Stimulated activated CD8-positive, alpha-beta memory T cell treated with anti-CD3 and anti-CD28 coated beads, Interleukin-4, amount 100 ng/mL, for 24 hours (primary cell): ENCODE measurements around the gene SWSAP1.

Experiments
- DNase-seq: peaks from one replicate; pipeline ENCODE4 v3.0.0-alpha.2; 2020; ENCODE audit warnings: low read depth

Gene SWSAP1

DNA sequence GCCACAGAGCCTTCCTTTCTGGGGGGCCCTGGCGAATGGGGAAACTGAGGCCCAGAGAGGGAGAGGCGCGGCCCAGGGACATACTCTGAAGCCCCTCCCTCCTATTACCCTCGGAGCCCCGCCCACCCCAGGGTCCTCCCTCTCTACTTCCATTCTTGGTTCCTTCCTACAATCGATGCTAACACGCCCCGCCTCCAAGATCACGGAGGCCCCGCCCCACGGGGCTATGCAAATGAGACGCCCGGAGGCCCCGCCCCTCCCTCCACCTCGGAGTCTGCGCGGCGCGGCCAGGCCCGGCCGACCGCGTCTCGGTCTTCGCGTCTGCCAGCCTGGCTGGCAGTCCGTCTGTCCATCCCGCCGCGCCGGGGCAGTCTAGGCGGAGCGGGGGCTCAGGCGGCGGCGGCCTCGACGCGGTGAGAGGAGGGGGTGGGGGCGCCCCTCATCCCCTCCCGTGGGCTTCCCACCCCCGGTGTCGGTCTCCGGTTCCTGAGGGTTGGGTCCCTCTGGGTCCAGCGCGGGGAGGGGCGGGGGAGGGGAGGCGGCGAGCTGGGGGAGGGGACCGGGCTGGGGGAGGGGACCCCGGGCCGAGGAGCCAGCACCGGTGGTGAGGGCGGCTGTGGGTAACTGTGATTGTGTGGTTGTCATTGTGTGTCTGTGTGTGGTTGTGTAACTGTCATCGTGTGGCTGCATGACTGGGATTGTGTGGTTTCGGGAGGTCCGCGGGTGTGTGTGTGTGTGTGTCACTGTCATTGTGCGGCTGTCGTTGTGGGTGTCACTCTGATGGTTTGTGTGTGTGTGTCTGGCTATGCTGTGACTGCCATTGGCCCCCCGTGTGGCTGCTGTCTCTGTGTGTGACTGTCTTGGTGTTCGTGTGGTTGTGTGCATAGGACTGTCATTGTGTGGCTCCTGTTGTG, 19.0 kb upstream of the SWSAP1 start, which contains the start of gene PLPPR2:
PLPPR2 (plus strand) TSS at position 273 of the 914 bp plus-strand sequence. CDS start 2,242 bp downstream, outside the sequence.
- peak; percentile 69 for DNase-seq

DNA sequence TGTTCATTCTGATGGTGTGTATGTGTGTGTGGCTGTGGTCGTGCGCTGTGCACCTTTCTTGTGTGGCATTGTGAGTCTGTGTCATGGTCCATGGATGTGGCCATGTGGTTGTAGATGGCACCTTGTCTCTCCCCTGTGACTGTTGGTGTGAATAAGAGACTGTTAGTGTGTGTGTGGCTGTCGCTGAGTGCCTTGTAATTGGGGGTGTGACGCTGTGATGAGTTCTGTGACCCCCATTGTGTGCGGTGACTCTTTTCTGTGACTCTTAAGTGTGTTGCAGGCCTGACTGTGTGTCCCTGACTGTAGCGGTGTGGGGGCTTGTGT, 18.4 kb upstream of the SWSAP1 start:
- DNase-seq: no peak

DNA sequence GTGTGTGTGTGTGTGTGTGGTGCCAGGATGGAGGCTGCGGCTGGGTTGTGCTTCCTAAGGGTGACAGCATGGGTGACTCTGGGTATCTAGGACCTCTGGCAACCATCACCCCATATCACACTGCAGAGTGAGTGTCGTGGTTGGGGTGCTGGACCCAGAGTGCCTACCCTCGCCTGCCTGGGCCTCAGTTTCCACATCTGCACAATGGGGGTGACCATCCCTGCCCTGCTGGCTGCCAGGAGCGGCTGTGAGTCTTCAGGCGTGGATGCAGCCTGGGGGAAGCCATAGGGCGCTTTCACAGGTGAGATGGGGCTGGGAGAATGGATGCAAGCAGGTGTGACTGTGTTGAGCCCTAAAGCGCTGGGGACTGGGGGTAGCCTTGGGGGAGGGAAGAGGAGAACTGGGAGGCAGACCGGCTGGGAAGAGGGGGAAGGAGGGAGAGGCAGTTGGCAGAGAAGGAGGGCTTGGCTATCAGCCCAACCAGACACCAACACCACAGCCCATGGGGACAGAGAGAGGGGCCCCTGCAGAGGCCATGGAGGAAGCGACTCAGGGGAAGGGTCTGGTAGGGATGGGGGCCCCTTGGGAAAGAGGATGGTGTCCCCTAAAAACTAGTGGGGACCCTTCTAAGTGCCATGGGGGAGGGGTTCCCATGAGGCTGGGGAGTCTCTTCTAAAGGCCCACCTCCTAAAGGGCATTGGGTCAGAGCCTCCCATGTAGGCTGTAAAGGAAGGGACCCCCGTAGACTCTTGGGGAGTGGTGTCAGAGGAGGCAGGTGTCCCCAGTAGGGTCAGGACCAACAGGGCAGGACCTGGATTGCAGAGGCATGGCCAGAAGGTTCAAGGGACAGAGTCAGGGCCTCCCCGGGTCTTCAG, 17.6 kb upstream of the SWSAP1 start:
- DNase-seq: no peak

DNA sequence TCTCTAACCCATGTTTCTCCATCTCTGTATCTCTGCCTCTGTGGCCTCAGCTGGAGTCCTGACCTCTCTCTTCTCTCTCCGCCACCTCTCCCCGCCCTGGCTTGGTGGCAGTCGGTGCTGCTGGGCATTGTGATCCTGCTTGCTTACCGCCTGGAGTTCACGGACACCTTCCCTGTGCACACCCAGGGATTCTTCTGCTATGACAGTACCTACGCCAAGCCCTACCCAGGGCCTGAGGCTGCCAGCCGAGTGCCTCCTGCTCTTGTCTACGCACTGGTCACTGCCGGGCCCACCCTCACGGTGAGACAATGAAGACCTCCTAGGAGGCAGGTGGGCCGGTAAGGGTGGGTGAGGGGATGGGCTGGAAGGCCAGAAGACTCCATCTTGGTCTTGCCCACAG, 15.0 kb upstream of the SWSAP1 start:
- no peak for DNase-seq

DNA sequence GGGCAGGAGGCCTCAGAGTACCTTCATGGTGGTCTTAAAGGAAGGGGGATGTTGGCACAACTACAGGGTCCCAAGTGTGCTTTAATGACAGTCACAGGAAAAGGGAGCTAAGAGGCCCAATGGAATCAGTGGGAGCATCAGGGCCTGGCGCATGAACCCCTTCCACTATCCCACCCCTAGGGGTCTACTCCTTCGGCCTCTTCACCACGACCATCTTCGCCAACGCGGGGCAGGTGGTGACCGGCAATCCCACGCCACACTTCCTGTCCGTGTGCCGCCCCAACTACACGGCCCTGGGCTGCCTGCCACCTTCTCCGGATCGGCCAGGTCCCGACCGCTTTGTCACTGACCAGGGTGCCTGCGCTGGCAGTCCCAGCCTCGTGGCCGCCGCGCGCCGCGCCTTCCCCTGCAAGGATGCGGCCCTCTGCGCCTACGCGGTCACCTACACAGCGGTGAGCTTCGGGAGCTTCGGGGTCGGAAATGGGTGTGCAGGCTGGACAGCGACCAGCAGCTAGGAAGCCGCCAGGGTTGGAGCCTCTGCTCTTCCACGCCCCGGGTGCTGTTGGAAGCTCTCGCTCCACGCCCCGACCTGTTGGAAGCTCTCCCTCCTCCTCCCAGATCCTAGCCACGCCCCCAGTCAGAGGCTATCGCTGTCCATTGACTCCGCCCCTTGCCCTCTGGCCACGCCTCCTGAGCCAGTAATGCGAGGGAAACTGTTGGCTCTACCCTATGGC, 13.3 kb upstream of the SWSAP1 start:
- DNase-seq: no peak

DNA sequence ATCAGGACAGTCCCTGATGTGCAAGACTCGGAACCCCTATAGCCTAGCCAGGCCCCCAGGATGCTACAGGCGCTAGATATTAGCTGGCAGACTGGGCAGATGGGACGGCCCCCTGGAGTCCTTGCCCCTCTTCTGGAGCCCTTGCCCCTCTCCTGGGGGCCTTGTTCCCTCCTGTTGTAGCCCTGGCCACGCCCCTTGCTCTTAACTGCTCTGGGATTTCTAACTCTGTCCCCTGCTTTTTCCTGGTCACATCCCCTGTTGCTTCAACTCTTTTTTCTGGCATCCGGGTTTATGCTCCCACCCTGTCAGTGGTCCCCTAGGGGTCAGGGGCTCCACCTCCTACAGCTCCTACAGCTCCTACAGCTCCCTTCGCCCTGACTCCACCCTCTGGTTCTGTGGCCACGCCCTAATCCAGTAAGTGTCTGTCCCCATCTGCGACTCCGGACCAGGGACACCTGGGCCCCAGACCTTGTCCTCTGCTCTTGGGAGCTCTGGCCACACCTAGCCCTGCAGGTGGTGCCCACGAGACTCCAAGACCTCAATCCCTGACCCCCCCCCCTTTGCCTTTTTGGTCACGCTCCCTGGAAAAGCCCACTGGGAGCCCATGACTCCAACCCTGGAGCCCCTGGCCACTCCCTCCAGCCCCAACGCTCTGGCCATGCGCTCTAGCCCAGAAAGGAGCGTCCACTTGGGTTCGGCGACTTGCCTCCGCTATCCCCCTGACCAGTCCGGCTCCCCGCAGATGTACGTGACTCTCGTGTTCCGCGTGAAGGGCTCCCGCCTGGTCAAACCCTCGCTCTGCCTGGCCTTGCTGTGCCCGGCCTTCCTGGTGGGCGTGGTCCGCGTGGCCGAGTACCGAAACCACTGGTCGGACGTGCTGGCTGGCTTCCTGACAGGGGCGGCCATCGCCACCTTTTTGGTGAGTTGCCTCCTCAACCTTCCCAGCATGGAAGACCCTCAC, 12.4 kb upstream of the SWSAP1 start:
- DNase-seq: no peak

DNA sequence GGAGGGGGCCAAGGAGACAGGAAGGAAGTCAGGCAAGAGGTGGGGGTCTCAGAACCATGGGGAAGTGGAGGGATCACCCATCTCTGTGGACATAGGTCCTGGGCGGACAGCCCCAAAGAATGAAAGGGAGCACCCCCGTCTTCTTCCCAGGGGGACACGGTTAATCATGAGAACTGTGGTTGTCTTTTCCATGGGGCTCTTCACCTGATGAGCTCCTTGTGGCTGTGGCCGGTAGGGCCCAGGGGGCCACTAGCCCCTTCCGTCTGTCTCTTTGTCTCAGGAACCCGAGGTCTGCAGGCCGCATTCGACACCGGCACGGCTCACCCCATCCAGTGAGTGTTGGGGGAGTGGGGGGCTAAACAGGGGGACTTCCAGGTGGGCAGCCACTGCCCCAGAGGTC, 10.6 kb upstream of the SWSAP1 start:
- no peak for DNase-seq

DNA sequence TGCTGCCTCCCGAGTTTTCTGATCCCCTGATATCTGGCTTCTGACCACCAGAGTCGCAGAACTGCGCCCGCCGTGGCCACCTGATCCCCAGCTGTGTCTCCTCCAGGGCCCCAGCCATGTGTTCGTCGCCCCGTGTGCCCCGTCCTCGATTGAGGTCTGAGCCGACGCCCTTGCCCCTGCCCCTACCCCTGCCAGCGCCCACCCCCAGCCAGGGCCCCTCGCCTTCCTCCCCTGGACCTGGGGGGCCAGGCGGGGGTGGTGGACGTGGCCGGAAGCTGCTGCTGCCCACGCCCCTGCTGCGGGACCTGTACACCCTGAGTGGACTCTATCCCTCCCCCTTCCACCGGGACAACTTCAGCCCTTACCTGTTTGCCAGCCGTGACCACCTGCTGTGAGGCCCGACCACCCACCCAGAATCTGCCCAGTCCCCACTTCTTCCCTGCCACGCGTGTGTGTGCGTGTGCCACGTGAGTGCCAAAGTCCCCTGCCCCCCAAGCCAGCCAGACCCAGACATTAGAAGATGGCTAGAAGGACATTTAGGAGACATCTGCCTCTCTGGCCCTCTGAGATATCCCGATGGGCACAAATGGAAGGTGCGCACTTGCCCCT, 10.1 kb upstream of the SWSAP1 start:
- DNase-seq: no peak

DNA sequence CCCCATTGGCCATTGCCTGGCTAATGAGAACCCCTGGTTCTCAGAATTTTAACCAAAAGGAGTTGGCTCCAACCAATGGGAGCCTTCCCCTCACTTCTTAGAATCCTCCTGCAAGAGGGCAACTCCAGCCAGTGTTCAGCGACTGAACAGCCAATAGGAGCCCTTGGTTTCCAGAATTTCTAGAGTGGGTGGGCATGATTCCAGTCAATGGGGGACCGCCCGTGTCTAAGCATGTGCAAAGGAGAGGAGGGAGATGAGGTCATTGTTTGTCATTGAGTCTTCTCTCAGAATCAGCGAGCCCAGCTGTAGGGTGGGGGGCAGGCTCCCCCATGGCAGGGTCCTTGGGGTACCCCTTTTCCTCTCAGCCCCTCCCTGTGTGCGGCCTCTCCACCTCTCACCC, 9.5 kb upstream of the SWSAP1 start:
- no peak for DNase-seq

DNA sequence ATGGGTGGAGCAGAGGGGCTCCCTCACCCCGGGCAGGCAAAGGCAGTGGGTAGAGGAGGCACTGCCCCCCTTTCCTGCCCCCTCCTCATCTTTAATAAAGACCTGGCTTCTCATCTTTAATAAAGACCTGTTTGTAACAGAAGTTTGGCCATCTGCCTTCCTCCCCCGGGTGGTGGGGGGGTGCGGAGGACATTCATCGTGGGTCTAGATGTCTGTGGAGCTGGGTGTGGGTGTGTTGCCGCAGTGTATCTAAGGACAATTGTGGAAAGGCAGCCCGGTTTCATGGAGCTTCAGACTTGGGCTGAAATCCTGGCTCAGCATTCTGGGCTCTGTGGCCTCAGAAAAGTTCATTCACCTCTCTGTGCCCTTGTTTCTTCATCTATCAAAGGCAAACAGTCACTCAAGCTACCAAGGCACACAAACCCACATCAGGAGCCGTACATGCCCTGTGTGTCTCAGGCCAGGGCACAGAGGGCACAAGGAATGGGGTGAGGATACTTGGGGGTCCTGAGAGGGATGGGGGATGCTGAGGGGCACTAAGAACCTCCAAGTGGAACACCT, 8.8 kb upstream of the SWSAP1 start:
- no peak for DNase-seq

DNA sequence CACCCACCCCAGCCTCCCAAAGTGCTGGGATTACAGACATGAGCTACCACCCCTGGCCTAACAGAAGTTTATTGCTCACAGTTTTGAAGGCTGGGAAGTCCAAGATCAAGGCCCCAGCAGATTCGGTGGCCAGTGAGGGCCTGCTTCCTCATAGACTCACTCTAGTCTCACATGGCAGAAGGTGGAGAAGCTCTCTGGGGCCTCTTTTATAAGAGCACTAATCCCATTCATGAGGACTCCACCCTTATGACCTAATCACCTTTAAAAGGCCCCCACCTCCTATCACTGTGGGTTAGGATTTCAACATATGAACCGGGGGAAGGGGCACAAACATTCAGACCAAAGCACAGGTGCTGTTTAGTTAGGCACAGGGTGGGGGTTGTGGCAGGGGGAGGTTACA, 6.9 kb upstream of the SWSAP1 start:
- DNase-seq: no peak

DNA sequence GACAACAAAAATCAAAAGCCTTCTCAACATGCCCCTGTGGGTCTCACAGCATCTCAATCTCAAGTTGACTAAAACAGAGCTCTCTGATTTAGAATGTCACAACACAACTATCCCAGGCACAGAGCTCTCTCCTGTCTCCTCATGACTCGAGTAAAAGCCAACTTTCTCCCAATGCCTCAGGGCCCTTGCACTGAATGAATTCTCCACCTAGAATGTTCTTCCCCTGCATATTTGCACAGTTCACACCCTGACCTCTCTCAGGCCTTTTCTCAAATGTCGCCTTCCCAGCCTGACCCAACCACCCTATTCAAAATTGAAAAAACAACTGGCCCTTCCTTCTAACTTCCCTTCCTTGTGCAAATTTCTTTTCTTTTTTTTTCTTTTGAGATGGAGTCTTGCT, 3.7 kb upstream of the SWSAP1 start:
- no peak for DNase-seq

DNA sequence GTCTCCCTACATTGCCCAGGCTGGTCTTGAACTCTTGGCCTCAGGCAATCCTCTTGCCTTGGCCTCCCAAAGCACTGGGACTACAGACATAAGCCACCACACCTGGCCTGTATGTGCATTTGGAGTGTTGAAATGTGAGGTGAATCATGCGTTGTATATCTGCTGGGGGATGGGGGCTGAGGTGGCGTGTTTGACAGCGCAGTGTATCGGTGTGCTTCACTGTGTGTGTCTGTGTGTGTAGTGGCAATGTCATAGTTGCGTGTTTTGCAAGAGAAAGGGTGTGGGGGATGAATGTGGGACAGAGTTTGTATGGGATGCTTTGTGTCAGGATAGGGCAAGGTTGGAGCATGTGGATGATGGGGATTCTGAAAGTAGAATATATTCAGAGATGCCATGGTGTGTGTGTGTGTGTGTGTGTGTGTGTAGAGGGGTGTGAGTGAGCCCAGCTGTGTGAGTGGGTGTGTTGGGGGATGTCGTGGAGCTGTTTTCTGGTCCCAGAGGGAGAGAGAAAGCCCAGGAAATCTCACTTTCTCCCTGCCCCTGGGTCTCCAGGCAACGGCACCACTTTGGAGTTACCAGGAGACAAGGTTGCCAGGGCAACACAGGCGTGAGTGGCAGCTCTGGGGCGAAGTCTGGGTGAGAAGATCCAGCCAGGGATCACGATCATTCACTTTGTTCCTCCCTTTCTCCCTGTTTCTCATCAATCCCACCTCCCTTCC, 1.1 kb upstream of the SWSAP1 start:
- no peak for DNase-seq

DNA sequence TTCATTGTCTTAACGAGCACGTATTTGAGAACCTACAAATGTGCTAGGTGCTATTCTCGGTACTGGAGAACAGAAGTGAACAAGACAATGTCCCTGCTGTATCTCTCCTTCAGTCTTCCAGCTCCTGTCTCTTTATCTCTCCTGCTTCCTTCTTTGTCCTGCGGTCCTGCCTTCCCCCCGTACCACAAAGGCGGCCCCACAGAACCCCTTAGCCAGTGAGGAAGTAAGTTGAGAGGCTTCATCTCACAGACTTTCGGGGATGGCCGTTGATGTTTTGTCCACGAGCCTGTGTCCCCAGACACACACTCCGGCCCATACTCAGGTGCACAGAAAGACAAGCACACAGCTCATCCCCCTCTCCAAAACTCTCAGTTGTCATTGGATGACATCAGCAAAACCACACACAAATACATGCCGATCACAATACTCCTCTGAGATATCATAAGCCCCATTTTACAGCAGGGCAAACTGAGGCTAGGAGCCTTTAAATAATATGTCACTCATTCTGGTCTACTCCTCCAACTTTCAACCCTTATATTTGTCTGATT, 507 bp upstream of the SWSAP1 start:
- no peak for DNase-seq

DNA sequence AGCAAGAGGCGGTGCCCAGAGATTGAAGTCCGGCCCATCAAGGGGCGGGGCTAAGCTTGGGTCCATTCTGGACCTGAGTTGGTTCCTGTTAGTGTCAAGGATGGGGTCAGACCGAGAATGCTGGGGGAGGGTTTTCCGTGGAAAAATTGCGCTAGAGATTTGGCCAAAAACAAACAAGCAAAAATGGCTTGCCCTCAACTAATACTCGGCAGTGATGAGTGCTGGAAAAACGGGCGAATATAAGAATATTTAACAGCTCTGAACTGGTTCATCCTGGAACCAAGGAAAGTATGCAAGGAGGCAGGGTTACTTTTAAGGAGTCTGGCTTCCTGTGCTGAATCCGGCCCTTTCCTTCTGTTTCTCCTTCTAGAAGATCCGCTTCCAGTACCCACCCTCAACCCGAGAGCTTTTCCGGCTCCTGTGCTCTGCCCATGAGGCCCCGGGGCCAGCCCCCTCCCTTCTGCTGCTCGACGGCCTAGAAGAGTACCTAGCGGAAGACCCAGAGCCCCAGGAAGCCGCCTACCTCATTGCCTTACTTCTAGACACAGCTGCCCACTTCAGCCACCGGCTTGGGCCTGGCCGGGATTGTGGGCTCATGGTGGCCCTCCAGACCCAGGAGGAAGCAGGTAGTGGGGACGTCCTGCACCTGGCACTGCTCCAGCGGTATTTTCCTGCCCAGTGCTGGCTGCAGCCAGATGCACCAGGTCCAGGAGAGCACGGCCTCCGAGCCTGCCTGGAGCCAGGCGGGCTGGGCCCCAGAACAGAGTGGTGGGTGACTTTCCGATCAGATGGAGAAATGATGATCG, 880 bp downstream of the SWSAP1 start:
- DNase-seq: peak; percentile 46

DNA sequence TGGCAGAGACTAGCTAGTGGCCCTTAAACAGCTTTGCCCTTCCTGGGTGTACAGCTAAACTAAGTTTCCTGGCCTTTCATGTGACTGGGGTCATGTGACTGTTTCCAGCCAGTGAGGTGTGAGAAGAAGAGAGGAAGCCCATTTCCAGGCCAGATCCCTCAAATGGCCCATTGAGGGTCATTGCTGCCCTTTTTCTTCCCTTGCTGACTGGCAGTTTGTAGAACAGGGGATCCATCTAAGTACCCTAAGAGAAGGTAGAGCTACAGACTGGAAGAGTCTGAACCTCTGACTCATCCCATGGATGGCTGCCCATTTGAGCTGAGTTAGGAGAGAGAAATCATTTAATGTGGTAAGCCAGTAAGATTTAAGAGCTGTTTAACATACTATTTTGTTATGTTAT, 2.8 kb downstream of the SWSAP1 start:
- no peak for DNase-seq

DNA sequence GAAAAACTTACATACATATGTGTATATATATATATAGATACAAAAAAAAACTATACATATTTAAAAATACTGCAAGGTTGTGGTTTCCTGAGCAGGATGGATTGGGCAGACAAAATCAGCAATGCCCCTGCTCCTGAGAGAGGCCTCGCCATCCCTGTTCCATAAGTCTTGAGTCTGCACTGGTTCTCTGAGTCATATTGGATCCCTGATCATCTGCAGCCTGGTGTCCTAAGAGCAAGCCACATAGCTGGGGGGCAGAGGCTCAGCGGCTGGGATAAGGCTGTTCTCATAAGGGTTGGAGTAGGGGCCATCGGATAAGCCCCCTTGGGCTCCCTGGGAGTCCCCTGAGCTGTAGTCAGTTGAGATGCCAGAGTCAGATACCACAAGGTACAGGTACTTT, 3.3 kb downstream of the SWSAP1 start:
- DNase-seq: no peak

DNA sequence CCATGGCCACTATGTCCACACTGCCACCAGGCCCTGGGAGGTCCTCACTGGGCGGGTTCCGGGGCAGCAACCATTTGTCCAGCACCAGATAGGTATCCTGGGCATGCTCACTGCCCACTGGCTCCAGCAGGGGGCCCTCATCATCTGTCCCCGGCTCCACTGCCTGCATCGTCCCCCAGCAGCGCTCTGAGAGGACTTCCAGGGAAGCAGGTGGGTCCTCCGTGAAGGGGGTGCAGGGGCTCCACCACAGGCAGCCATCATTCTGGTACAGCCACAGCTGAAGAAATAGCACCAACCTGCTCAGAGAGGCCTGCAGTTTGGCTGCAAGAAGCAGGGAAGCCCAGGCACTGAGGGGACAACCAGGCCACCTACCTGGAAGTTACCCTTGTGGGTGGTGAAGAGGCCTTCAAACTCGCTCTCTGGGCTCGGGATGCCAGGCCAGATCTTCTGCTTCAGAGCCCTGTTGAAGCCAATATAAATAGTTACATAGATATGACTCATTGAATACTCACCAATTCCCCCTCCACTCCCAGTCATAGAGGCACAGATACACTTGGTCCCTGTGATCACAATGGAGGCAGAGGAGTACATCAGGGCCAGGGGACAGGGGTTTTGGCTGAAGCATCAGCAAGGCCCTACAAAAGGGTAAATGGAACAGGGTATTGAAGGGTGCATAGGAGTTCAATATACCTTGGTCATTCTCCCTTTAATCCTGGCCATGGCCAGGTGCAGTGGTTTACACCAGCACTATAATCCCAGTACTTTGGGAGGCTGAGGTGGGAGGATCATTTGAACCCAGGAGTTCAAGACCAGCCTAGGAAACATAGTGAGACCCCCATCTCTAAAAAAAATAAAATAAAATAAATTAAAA, 4.1 kb downstream of the SWSAP1 start:
- no peak for DNase-seq
